C1 segment of cervical spinal cord (tissue), 14 donors: ENCODE measurements around the gene NDC80.
"Not testable (repeated sequence)": the region's sequence is repeated elsewhere in the genome, so short reads cannot be mapped to it uniquely, and the experiment has no call there.

Source experiments
- DNase-seq, 14 donors: peaks; one replicate each; lab custom pipeline; 2025; lab: John Stamatoyannopoulos, UW

NDC80 gene

GRCh38 chr18:2625217-2625616 is 53.9 kb downstream of the NDC80 start:
- DNase-seq: no peak

- no peak for DNase-seq
These were observed 56.5 kb downstream of the NDC80 start for GRCh38 chr18:2627821-2628276.

GRCh38 chr18:2629003-2629402 is 57.6 kb downstream of the NDC80 start:
- DNase-seq: no peak

GRCh38 chr18:2635586-2635985 is 64.2 kb downstream of the NDC80 start:
- DNase-seq: no peak

- no peak for DNase-seq
These were observed 64.8 kb downstream of the NDC80 start for GRCh38 chr18:2636126-2636631.

- no peak for DNase-seq
These were observed 70.3 kb downstream of the NDC80 start for GRCh38 chr18:2641638-2642037.

- DNase-seq: no peak
These were observed 71.4 kb downstream of the NDC80 start for GRCh38 chr18:2642771-2643170.

GRCh38 chr18:2644535-2644934 is 73.2 kb downstream of the NDC80 start:
- no peak for DNase-seq

GRCh38 chr18:2651981-2652380 is 80.6 kb downstream of the NDC80 start:
- DNase-seq: no peak

GRCh38 chr18:2653467-2653866 is 82.1 kb downstream of the NDC80 start:
- DNase-seq: peak in 1 of 14 donors; percentile 1

- no peak for DNase-seq
These were observed 83.0 kb downstream of the NDC80 start for GRCh38 chr18:2654169-2654927.

GRCh38 chr18:2654928-2655177 is 83.5 kb downstream of the NDC80 start:
- peak in 1 of 14 donors; percentile 67 for DNase-seq

- peak; percentile 57 to 96 (median 82) for DNase-seq
These were observed 84.0 kb downstream of the NDC80 start, which contains the start of gene SMCHD1 for GRCh38 chr18:2655178-2655953. SMCHD1 (plus strand) TSS chr18:2655726; CDS start chr18:2656076, 350 bp downstream.

GRCh38 chr18:2655954-2656236 is 84.5 kb downstream of the NDC80 start:
- peak in 3 of 14 donors; percentile 39 to 62 (median 61) for DNase-seq

GRCh38 chr18:2656237-2656980 is 85.1 kb downstream of the NDC80 start:
- peak in 7 of 14 donors; percentile 38 to 60 (median 49) for DNase-seq

GRCh38 chr18:2656981-2657512 is 85.7 kb downstream of the NDC80 start:
- no peak for DNase-seq

GRCh38 chr18:2657788-2658458 is 86.6 kb downstream of the NDC80 start:
- DNase-seq: no peak

GRCh38 chr18:2660849-2661248 is 89.5 kb downstream of the NDC80 start:
- DNase-seq: not testable (repeated sequence)

GRCh38 chr18:2662288-2662687 is 90.9 kb downstream of the NDC80 start:
- DNase-seq: not testable (repeated sequence)

GRCh38 chr18:2662990-2663389 is 91.6 kb downstream of the NDC80 start:
- DNase-seq: no peak
